Measurements from ENCODE around the gene TBC1D1. TPM values are rescaled to one million over a fixed set of nuclear protein-coding genes. Genes with fewer than 3 reads are reported as not detected.

The TBC1D1 gene
- total RNA-seq, 3 donors from 2014 or later (not counting 1 experiment from before 2014, with no cell fraction given), result 59.2 to 78.6 (median 68.5) TPM

DNA sequence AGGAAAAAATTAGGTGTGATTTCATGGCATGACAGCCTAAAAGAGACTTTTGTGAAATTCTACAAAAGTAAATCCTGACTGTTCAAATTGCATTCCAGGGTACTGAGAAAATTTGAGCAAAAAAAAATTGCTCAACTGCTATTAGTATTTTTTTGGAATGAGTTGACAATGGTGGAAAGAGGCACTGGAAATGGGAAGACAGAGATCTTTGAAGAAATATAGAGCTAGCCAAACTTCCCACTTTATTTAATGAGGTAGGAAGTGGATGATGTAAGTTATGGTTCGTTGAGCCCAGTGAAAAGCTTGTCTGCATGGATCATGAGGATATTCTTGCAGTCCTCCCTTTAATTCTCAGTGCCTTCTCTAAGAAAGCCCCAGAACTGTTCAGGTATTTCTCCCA is 253.1 kb downstream of the TBC1D1 start:
- peaks cover 7% of the 10 kb centered on the region for H3K36me3 Mint-ChIP-seq
- ATAC-seq, result no peak
- no peak for DNase-seq
- no peak overlapping the region for H3K27ac ChIP-seq (ENCODE audit: low read length)
- no peaks in the 10 kb centered on the region for H3K27me3 ChIP-seq (ENCODE audit: control insufficient read depth, insufficient read depth, low read length)
- intact Hi-C loops (cut with micrococcal nuclease), result no loop called here
- no peaks in the 10 kb centered on the region for H3K9me3 Mint-ChIP-seq
- peaks cover 7% of the 10 kb centered on the region for H3K4me1 ChIP-seq (ENCODE audit: control insufficient read depth, insufficient read depth, low read length)
- whole genome bisulfite sequencing (ENCODE audit: insufficient coverage), result no CpG with 5 or more reads among the region's 1 CpG
- no peak overlapping the region for H3K27ac Mint-ChIP-seq
- TF ChIP-seq, protein P1, sequence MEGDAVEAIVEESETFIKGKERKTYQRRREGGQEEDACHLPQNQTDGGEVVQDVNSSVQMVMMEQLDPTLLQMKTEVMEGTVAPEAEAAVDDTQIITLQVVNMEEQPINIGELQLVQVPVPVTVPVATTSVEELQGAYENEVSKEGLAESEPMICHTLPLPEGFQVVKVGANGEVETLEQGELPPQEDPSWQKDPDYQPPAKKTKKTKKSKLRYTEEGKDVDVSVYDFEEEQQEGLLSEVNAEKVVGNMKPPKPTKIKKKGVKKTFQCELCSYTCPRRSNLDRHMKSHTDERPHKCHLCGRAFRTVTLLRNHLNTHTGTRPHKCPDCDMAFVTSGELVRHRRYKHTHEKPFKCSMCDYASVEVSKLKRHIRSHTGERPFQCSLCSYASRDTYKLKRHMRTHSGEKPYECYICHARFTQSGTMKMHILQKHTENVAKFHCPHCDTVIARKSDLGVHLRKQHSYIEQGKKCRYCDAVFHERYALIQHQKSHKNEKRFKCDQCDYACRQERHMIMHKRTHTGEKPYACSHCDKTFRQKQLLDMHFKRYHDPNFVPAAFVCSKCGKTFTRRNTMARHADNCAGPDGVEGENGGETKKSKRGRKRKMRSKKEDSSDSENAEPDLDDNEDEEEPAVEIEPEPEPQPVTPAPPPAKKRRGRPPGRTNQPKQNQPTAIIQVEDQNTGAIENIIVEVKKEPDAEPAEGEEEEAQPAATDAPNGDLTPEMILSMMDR (IDR thresholded peaks at IDR 0.05), result no peak
- no peaks in the 10 kb centered on the region for H3K9me3 ChIP-seq (ENCODE audit: control insufficient read depth, insufficient read depth, low read length)
- H3K27me3 Mint-ChIP-seq (ENCODE audit: low read depth in 2 of 2), result no peaks in the 10 kb centered on the region
- H3K4me3 ChIP-seq (ENCODE audit: low read length), result no peak overlapping the region
- H3K36me3 ChIP-seq (ENCODE audit: control insufficient read depth, insufficient read depth, low read length), result peaks cover 9% of the 10 kb centered on the region
- H3K4me3 Mint-ChIP-seq, result no peak overlapping the region
- peaks cover 13% of the 10 kb centered on the region in 2 donors for H3K4me1 Mint-ChIP-seq

DNA sequence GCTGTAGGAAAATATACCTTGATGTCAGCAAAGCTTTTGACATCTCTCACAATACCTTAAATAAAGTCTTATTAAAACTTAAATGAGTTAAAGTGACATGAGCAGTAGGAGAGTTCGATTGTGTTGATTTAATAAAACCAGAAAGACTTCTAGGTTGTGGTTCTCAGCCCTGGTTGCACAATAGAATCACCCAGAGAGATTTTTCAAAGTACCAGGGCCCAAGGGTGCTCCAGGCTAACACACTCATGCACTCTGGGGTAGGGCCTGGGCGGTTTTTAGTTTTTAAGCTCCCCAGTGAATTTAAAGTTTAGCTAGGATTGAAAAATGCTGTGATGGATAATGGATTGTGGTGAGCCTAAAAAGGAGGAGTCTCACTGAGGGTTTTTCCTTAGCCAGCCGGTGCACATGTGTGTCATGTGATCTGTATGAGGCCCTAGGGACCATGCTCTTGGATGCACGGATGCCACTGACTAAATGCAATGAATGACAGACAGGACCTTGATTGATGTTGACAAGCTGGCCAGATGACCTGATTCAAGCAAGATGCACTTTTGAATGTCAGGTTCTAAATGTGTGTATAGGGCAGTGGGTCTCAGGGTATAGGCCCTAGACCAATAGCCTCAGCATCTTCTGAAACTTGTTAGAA is 254.3 kb downstream of the TBC1D1 start:
- Histone ChIP-seq H3K27me3 (ENCODE audit: control insufficient read depth, insufficient read depth, low read length) (no peaks in the 10 kb centered on the region), H3K9me3 (ENCODE audit: control insufficient read depth, insufficient read depth, low read length) (no peaks in the 10 kb centered on the region), H3K36me3 (ENCODE audit: control insufficient read depth, insufficient read depth, low read length) (peaks cover 2% of the 10 kb centered on the region), H3K4me1 (ENCODE audit: control insufficient read depth, insufficient read depth, low read length) (no peaks in the 10 kb centered on the region), H3K27ac (ENCODE audit: low read length) (no peak overlapping the region), H3K4me3 (ENCODE audit: low read length) (no peak overlapping the region)
- DNase-seq (no peak), ATAC-seq (no peak)
- H3K9me3 Mint-ChIP-seq, result no peaks in the 10 kb centered on the region
- H3K4me3 Mint-ChIP-seq, result no peak overlapping the region
- no peak overlapping the region for H3K27ac Mint-ChIP-seq
- H3K27me3 Mint-ChIP-seq (ENCODE audit: low read depth in 2 of 2), result peaks cover 0 to 4% of the 10 kb centered on the region in 2 donors
- no peaks in the 10 kb centered on the region for H3K36me3 Mint-ChIP-seq
- H3K4me1 Mint-ChIP-seq, result peaks cover 2 to 9% of the 10 kb centered on the region in 2 donors
- TF ChIP-seq, protein P1 (IDR thresholded peaks at IDR 0.05), result no peak
- intact Hi-C loops (cut with micrococcal nuclease), result no loop called here
- 96% methylated on average over 4 of the region's 4 CpGs for WGBS (ENCODE audit: insufficient coverage)

DNA sequence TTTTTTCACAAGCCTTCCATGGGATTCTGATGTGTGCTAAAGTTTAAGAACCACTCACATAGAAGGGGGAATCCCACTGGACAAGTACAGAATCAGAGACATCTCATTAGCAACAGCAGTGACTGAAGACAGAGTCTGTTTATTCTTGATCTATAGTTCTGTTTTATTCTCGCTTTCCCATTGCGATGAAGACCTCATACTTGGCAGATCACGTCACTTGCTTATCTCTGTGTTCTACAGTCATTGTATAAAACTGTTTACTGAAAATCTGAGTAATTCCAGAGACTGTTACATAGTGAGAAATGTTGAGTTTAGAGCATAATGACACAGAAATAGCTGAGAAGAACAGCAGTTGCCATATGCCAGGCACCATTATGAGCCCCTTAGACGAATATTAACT is 254.9 kb downstream of the TBC1D1 start:
- WGBS (ENCODE audit: insufficient coverage), result 96% methylated on average over 4 of the region's 4 CpGs
- Mint-ChIP-seq H3K36me3 (no peaks in the 10 kb centered on the region), H3K9me3 (no peaks in the 10 kb centered on the region)

More for the DNA sequence above, 254.9 kb downstream of the TBC1D1 start:
- Mint-ChIP-seq H3K27ac (no peak overlapping the region), H3K4me3 (no peak overlapping the region), H3K4me1 (peaks cover 0 to 9% of the 10 kb centered on the region in 2 donors), H3K27me3 (ENCODE audit: low read depth in 2 of 2) (peaks cover 0 to 4% of the 10 kb centered on the region in 2 donors)
- Histone ChIP-seq H3K4me1 (ENCODE audit: control insufficient read depth, insufficient read depth, low read length) (no peaks in the 10 kb centered on the region), H3K27me3 (ENCODE audit: control insufficient read depth, insufficient read depth, low read length) (no peaks in the 10 kb centered on the region), H3K4me3 (ENCODE audit: low read length) (no peak overlapping the region), H3K36me3 (ENCODE audit: control insufficient read depth, insufficient read depth, low read length) (no peaks in the 10 kb centered on the region), H3K27ac (ENCODE audit: low read length) (no peak overlapping the region), H3K9me3 (ENCODE audit: control insufficient read depth, insufficient read depth, low read length) (no peaks in the 10 kb centered on the region)
- ATAC-seq (no peak), DNase-seq (no peak)
- TF ChIP-seq, protein P1 (IDR thresholded peaks at IDR 0.05), result no peak
- intact Hi-C loops (cut with micrococcal nuclease), result no loop called here
